ENCODE results near the gene NEK6.

NEK6 gene

GRCh38 chr9:124296796-124297550 is 39.2 kb downstream of the NEK6 start:
- no peak for DNase-seq (ENCODE audit: low read depth in 3 of 3)

DNA sequence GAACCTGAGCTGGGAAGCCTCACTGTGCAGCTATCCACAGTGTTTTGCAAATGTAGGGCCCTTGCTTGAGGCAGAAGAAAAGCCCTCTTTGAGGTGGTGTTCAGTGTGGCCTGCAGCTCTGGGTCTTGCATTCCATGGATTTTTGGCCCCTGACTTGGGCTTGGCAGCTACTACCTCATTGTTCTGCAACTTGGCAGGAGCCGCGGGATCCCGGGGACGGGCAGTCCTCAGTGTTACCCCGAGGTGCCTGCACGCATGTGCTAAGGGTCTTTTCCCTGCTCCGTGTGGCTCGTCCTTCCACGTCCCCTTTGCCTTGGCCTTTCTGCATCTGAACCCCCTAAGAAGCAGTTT is 39.8 kb downstream of the NEK6 start:
- DNase-seq (ENCODE audit: low read depth in 3 of 3): no peak

GRCh38 chr9:124297915-124298645 is 40.3 kb downstream of the NEK6 start:
- DNase-seq (ENCODE audit: low read depth in 3 of 3): no peak

DNA sequence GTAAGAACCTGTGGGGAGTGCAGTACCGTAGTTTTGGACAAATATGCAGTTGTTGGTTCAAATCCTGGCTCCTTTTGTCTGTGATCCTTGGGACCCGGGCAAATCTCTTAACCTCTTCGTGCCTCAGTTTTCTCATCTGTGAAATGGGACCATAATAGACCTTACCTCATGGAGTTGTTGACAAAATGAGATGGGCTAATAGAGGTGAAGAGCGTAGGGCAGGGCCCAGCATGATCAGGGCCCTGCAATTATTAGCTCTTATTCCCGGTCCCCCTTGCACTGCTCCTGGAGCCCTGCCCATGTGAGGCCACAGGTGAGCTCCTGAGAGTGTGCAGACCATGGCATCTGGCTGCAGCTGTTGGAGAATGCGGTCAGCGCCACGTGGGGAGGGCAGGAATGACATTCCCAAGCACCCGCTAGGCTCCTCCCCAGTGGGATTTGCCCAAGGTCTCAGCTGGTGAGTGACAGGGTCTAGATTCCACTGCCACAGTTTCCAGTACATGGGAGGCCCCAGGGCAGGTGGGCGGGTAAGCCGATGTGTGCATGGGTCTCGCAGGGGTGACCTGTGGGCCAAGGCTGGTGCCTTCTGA is 41.0 kb downstream of the NEK6 start:
- no peak for DNase-seq (ENCODE audit: low read depth in 3 of 3)

- no peak for DNase-seq (ENCODE audit: low read depth in 3 of 3)
These were observed 41.9 kb downstream of the NEK6 start for GRCh38 chr9:124299515-124300090.

- DNase-seq (ENCODE audit: low read depth in 3 of 3): no peak
These were observed 42.6 kb downstream of the NEK6 start for GRCh38 chr9:124300312-124300711.

GRCh38 chr9:124302921-124303320 is 45.2 kb downstream of the NEK6 start:
- no peak for DNase-seq (ENCODE audit: low read depth in 3 of 3)

DNA sequence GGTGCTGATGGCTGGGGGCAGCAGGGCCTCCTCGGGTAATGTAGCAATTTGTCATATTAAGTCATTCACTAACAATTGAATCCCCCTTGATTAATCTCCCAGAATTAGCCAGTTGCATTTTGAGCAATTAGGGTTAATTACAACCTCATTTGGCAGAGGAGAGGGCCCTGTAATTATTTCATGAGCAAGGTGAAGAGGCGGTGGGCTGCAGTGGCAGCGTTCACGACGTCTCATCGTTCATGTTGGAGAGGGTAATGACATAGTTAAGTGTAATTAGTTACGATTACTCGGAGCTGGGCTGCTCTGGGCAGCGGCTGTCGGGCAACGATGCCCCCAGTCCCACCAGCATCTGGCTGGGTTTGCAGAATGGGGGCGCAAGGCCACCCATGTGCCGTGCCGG is 46.0 kb downstream of the NEK6 start:
- no peak for DNase-seq (ENCODE audit: low read depth in 3 of 3)

DNA sequence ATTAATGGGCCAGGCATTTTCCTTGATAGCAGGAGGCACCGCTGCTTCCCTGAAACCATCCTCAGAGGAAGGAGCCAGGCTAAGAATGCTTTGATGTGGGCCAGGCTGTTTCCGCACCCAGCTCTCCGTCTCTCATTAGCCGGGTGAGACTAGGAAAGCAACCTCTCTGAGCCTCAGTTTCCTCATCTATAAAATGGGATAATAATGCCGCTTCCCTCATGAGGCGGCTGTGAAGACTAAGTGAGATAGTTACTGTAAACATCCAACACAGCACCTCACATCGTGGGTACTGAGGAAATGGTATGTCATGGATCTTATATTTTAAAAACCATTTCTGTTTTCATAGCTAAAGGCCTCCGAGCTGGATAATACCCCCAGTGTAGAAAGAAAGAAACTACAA is 46.5 kb downstream of the NEK6 start:
- DNase-seq (ENCODE audit: low read depth in 3 of 3): no peak

DNA sequence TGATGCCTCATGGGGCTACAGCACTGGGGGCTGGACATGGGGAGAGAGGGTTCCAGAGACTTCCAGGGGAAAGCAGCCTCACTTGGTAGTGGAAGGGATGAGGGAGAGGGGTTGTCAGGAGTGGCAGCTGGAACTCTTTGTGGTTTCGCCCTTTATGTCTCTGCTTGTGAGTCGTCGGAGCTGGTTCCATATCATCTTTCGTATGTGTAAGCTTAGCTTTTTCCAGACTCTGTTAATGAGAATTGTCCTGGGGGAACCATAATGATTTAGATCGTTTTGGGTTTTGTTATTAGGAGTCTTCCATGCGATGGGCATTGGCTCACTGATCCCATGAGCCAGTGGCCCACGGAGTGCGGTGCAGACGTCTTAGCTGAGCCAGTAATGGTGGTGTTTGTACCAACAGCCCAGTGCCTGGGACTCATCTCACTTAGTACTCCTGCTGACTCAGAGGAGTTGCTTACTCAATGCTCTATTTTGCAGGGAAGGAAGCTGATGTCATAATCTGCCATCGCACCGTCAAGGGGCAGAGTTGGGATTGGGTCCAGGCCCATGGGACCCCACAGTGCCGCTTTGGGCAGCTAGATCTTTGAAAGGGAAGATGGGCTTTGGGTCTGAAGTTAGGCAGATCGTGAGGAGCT is 48.5 kb downstream of the NEK6 start:
- DNase-seq (ENCODE audit: low read depth in 3 of 3): no peak

- DNase-seq (ENCODE audit: low read depth in 3 of 3): no peak
These were observed 49.8 kb downstream of the NEK6 start for GRCh38 chr9:124307379-124308030.

- no peak for DNase-seq (ENCODE audit: low read depth in 3 of 3)
These were observed 51.1 kb downstream of the NEK6 start for GRCh38 chr9:124308606-124309491.

DNA sequence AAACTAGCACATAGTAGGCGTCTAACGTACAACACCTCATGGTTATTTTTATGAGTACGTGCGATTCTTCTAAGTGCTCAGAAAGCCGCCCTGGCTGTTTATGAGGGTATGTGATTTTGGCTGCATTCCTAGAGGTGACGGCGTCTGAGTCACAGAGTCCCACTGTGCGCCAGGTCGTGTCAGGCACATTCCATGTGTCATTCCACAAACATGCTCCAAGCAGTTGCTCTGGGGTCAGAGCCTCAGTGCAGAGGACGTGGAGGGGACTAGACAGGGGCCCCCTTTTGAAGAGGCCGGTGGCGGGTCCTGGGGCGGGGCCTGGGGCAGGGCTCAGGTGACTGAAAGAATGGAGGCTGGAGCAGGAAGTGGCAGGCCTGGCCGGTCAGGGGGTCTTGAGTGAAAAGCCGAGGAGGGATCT is 51.9 kb downstream of the NEK6 start:
- DNase-seq (ENCODE audit: low read depth in 3 of 3): no peak

DNA sequence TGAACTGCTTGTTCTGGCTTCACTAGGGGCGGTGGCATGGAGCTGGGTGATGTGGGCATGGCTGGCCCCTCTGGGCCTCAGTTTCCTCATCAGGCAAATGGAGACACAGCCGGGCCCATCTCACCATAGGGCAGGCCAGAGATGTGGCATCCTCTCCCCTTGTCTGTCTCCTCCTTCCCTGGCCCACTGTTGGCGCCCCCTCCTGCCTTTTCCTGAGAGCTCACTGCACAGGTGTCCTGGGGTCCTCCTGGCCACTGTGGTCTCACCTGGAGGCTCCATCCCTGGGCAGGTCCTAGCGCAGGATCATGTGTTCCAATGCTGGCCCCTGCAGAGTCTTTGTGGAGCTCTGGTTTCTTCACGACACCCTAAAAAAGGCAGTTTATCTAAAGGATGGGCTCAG is 53.5 kb downstream of the NEK6 start:
- DNase-seq (ENCODE audit: low read depth in 3 of 3): no peak

DNA sequence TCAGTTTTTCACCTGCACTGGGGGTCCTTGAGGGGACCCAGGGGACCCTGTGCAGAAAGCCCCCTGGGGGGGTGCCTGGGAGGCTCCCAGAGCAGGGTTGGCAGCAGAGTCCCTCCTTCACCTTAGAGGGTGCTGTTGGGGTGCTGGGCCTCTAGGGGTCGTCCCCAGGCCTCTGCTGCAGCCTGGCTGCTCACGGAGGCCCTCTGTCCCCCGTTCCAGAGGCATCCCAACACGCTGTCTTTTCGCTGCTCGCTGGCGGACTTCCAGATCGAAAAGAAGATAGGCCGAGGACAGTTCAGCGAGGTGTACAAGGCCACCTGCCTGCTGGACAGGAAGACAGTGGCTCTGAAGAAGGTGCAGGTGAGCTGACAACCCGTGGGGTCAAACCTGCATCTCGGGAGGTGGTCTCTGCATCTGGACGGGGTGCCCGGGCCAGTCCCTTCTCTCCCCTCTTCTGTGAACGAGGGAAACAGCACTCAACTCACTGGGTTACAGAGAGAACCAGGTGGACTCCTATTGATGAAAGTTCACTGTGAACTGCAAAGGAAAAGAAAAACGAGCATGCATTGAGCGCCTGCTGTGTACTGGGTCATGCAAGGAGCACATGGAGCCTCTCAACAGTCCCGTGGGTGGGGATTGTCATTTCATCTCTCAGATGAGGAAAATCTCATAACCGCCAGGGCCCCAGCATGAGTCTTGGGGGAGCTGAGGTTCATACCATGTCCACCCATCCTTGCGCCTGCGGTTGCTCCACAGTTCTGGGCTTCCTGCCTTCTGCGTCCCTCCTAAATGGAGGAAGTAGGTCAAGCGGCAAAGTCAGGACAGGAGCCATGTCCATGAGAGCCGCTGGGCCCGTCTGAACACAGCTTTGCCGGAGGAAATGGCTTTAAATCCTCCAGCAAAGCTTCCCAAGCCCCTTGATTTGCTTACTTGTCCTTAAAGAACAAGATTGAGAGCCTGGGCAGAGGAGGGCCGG is 54.8 kb downstream of the NEK6 start:
- DNase-seq (ENCODE audit: low read depth in 3 of 3): no peak

GRCh38 chr9:124313940-124314339 is 56.2 kb downstream of the NEK6 start:
- no peak for DNase-seq (ENCODE audit: low read depth in 3 of 3)

DNA sequence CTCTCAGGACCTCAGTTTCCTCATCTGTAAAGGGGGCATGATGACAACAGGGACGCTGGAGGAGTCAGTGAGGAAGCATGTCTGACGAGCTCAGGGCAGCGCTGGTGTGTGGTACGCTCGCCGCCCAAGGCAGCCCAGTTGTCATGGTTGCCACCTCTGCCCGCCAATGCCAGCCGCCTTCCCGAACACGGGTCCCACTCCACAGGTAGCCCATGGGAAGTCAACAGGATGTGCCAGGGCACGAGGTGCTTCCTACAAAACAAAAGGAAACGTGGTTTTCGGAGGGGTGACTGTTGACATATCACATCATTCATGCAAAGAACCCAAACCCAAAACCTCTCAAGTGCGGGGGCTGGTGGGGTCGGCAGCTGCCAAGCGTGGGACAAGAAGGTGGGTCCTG is 58.1 kb downstream of the NEK6 start:
- DNase-seq (ENCODE audit: low read depth in 3 of 3): no peak

- DNase-seq (ENCODE audit: low read depth in 3 of 3): peak in 1 of 3 experiments; percentile 48
These were observed 62.6 kb downstream of the NEK6 start for GRCh38 chr9:124320062-124320973.

All from stimulated activated CD4-positive, alpha-beta T cell treated with anti-CD3 and anti-CD28 coated beads, TNF-alpha, amount 100 ng/mL, for 24 hours (primary cell).